HG02852 (cell line): ENCODE measurements around the gene VWF.
"Not testable (repeated sequence)": the region's sequence is repeated elsewhere in the genome, so short reads cannot be mapped to it uniquely, and the experiment has no call there.

ENCODE experiments used
- ATAC-seq: cut with Tn5 transposase; IDR thresholded peaks from one replicate; pipeline ENCODE4 v1.9.1; 2021; ENCODE audit warnings: mild to moderate bottlenecking, moderate library complexity; ENCODE audit not compliant: unreplicated experiment

Gene VWF

DNA sequence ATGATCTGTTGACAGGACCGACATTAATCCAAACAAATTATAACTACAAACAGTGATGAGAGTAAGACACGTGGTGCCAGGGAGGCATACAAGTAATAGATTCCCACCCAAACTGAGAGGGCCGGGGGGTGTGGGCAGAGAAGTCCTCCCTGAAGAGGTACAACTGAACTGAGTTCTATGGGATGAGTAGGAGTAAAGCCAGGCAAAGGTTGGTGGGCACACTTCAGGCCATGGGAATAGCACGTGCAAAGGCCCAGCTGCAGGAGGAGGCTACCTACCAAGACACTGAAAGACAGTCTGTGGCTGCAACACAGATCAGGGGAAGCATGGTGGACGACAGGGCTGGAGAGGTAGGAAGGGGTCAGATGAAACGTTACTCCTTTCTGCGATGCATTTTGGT, 22.0 kb upstream of the VWF start:
- ATAC-seq, result no peak

- ATAC-seq, result no peak
These were observed 21.1 kb upstream of the VWF start for GRCh38 chr12:6145564-6145963.

DNA sequence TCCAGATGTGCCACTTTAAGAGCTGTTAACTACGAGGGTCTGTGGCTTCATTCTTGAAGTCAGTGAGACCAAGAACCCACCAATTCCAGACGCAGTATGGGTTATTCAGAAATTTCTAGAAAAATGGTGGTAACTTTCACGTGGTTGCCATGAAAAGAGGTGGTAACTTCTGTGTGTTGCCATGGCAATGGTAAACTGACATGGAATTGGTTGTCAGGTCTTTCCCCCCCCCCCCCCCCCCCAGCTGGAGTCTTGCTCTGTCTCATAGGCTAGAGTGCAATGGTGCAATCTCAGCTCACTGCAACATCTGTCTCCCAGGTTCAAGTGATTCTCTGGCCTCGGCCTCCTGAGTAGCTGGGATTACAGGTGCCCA, 18.8 kb upstream of the VWF start:
- no peak for ATAC-seq

DNA sequence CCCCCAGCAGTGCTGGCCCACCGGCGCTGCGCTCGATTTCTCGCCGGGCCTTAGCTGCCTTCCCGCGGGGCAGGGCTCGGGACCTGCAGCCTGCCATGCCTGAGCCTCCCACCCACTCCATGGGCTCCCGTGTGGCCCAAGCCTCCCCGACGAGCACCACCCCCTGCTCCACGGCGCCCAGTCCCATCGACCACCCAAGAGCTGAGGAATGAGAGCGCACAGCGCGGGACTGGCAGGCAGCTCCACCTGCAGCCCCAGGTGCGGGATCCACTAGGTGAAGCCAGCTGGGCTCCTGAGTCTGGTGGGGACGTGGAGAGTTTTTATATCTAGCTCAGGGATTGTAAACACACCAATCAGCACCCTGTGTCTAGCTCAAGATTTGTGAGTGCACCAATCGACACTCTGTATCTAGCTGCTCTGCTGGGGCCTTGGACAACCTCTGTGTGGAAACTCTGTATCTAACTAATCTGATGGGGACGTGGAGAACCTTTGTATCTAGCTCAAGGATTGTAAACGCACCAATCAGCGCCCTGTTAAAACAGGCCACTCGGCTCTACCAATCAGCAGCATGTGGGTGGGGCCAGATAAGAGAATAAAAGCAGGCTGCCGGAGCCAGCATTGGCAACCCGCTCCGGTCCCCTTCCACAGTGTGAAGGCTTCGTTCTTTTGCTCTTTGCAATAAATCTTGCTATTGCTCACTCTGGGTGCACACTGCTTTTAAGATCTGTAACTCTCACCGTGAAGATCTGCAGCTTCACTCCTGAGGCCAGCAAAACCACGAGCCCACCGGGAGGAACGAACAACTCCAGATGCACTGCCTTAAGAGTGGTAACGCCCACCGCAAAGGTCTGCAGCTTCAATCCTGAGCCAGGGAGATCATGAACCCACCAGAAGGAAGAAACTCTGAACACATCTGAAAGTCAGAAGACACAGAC, 18.2 kb upstream of the VWF start:
- ATAC-seq, result not testable (repeated sequence)

- not testable (repeated sequence) for ATAC-seq
These were observed 17.4 kb upstream of the VWF start for GRCh38 chr12:6141731-6142367.

DNA sequence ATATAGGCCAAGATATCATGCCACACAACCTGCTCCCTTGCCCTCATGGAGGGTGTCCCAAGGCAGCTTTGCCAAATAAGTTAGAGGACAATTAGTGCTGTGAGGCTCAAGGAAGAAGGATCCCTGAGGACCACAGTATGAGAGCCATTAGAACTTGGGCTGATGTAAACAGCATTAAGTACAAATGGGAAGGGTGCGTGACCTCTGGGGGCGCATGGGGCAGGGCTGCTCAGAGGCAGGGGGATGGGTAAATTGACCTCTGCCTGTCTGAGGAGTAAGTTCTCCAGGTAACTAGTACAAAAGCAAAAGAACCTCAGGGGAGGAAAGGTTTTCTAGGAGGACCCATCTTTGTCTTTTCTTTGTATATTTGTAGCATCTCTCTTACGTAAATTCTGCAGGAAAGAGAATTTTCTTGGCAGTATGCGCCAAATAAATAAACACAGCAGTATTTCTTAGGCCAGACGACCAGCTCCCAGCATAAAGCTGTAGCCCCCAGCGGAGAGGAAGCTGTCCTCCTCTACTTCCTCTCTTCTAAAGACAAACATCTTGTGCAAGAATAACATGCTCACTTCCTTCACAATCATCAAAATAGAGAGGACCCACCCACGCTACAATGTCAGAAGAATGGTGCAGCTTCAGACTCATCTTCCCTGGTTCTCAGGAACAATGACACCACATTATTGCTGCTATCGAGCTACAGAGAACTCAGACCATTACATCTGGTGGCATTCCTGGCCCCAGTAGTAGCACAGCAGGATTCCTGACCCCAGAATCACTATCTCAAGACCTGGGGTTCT, 16.4 kb upstream of the VWF start:
- no peak for ATAC-seq

DNA sequence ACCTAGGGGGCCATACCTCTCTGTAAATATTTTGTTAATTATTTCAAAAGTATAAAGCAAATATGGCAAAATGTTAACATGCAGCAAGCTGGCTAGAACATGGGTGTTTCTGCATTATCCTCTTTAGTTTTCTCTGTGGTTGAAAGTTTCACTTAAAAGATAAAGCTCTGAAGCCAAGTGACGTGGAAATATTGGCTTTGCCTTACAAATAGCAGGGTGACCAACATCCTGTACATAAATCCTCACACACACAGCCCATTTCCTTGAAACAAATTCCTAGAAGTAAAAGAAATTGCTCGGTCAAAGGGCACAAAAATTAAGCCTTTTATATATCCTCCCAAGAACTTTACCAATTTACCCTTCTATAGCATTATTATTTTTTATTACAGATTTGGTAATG, 10.6 kb upstream of the VWF start:
- no peak for ATAC-seq

DNA sequence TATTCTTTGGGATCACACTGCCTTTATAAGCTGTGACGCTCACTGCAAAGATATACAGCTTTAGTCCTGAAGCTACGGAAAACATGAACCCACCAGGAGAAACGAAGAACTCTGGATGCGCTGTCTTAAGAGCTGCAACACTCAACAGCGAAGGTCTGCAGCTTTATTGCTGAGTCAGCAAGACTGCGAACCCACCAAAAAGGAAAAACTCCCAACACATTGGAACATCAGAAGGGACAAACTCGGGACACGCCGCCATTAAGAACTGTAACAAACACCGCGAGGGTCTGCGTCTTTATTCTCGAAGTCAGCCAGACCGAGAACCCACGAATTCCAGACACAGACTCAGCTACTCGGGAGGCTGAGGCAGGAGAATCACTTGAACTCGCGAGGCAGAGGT, 9.2 kb upstream of the VWF start:
- no peak for ATAC-seq

DNA sequence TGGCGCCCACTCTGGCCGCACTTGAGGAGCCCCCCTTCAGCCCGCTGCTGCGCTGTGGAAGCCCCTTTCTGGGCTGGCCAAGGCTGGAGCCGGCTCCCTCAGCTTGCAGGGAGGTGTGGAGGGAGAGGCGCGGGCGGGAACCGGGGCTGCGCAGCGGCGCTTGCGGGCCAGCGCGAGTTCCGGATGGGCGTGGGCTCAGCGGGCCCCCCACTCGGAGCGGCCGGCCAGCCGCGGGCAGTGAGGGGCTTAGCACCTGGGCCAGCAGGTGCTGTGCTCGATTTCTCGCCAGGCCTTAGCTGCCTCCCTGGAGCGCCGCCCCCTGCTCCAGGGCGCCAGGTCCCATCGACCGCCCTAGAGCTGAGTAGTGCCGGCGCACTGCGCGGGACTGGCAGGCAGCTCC, 8.0 kb upstream of the VWF start:
- no peak for ATAC-seq

GRCh38 chr12:6125310-6125608, 789 bp upstream of the VWF start:
- no peak for ATAC-seq

GRCh38 chr12:6123258-6123657, 1.2 kb downstream of the VWF start:
- no peak for ATAC-seq

- ATAC-seq, result no peak
These were observed 2.3 kb downstream of the VWF start for GRCh38 chr12:6122201-6122600.

- no peak for ATAC-seq
These were observed 3.5 kb downstream of the VWF start for GRCh38 chr12:6120796-6121473.

GRCh38 chr12:6118891-6119568, 5.4 kb downstream of the VWF start:
- ATAC-seq, result no peak

GRCh38 chr12:6116471-6117021, 7.9 kb downstream of the VWF start:
- no peak for ATAC-seq

GRCh38 chr12:6115389-6115788, 9.1 kb downstream of the VWF start:
- no peak for ATAC-seq

DNA sequence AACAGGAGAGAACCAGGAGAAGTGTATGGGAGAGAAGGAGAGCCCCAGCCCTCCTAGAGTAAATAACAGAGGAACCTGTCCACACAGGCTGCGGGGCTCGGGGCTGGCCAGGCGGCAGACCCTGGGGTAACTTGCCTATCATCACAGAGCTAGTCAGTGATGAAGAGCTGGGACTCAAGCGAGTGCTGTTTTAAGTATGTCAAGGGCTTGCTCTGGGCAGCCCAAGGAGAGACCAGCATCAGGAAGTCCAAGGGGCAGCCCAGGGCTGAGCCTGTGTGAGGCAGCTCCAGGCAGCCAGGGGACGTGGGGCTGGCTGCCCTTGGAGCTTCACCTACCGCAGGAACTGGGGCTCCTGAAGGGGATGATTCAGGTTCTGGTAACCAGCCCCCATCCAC, 10.0 kb downstream of the VWF start:
- no peak for ATAC-seq

DNA sequence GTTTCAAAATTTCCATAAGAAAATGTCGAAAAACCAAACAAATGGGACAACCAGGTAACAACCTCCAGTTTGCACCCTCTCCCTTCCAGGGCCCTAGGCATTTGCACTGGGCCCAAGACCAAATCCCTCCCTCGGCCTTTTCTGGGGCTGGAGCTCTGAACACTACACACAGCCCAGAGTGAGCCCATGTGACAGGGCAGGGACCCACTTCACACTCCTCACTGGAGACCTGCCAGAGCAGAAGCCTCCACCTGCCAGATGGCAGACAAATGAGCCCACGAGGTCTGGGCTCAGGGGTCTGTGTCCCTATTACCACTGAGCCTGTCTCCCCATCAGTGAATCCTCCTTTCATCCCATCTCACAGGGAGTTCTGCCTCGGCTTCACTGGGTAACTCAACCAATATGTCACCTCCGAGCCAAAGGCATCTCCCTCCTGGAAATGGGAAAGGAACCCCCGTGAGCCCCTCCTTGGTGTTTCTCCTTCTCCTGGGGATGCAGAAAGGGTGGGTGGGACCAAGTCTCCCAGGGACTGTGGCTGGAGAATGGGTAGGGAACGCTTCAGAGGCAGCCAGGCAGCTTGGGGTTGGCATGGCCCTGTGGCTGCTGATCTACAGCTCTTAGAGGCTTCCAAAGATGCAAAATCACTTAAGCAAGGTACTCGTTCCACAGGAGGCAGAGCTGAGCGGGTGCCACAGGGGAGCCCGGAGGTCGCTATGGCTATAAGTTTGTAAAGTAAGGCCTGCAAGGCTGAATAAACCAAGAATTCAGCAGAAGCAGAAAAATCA, 10.6 kb downstream of the VWF start:
- no peak for ATAC-seq

DNA sequence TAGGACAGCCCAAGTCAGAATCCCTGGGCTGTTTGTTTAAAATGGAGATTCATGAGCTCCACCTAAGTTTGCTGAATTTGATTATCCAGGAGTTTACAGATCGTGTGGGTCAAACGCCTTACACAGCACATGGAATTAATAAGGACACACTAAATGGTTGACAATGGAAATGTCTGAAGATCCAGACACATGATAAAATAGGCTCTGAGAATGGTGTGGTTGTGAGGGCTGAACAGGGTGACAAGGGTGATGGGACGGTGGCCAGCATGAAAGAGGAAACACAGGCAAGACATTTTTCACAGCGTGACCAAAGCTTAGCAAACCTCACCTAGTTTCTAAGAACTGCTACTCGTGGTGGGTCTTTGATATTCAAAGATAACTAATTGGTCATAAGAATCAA, 12.5 kb downstream of the VWF start:
- no peak for ATAC-seq

DNA sequence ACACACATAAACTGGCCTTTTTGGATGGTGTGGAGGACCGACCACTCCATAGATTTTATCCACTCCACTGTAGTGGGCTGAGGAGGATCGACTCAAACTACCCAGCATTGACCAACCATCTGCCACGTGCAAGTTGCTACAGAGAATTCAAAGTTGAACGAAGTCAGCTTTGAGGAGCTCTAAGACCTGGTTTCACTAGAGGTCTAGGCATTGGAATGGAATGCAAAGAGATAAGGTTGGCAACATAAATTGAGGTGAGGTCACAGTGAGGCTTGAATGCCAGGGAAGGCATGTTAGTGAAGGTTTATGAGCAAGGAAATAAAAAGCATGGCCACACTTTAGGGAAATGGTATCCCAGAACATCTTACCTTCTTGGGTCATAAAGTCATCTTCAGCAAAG, 14.5 kb downstream of the VWF start:
- ATAC-seq, result no peak
